Loucy (cell line): Measurements from ENCODE around the gene OSBPL3.

Source experiments
- H2AFZ ChIP-seq: fragments of 200-600 bp; sonication (generic); 2 replicates; pipeline ENCODE4 v1.6.0; 2016; ENCODE audit warnings: antibody characterized with exemption, mild to moderate bottlenecking, low read length, moderate library complexity
- H3F3A ChIP-seq: fragments of 200-600 bp; 2 replicates; pipeline ENCODE4 v1.6.0; 2016; ENCODE audit warnings: antibody characterized with exemption, low read depth, mild to moderate bottlenecking
- H3K27me3 ChIP-seq: fragments of 200-600 bp; sonication (generic); 2 replicates; pipeline ENCODE4 v1.6.1; 2014; ENCODE audit warnings: low read length, mild to moderate bottlenecking; ENCODE audit not compliant: insufficient read depth, poor library complexity, severe bottlenecking
- H3K36me3 ChIP-seq: fragments of 200-600 bp; sonication (generic); 2 replicates; pipeline ENCODE4 v1.6.1; 2016; ENCODE audit warnings: low read length; ENCODE audit not compliant: insufficient read depth
- H3K4me1 ChIP-seq: fragments of 200-600 bp; sonication (generic); 2 replicates; pipeline ENCODE4 v1.5.1; 2014; ENCODE audit warnings: low read length, mild to moderate bottlenecking; ENCODE audit not compliant: insufficient read depth, poor library complexity, severe bottlenecking
- H3K4me2 ChIP-seq: fragments of 200-600 bp; sonication (generic); 2 replicates; pipeline ENCODE4 v1.6.0; 2014; ENCODE audit warnings: antibody characterized with exemption, low read length, low read depth, mild to moderate bottlenecking; ENCODE audit not compliant: poor library complexity, severe bottlenecking
- H3K4me3 ChIP-seq: fragments of 200-600 bp; sonication (generic); 2 replicates; pipeline ENCODE4 v1.5.1; 2014; ENCODE audit warnings: low read length, mild to moderate bottlenecking, mixed read lengths; ENCODE audit not compliant: poor library complexity, severe bottlenecking
- H3K79me2 ChIP-seq: fragments of 200-600 bp; sonication (generic); 2 replicates; pipeline ENCODE4 v1.6.1; 2014; ENCODE audit warnings: low read length; ENCODE audit not compliant: insufficient read depth
- H3K9ac ChIP-seq: fragments of 200-600 bp; sonication (generic); 2 replicates; pipeline ENCODE4 v1.6.0; 2014; ENCODE audit warnings: mild to moderate bottlenecking, low read depth, low read length, moderate library complexity; ENCODE audit not compliant: poor library complexity, severe bottlenecking
- H3K9me2 ChIP-seq: fragments of 200-600 bp; sonication (generic); replicated peaks from 2 replicates; pipeline ENCODE4 v1.6.1; 2016; ENCODE audit warnings: low read depth, low read length, mixed read lengths
- H3K9me3 ChIP-seq: fragments of 200-600 bp; sonication (generic); 2 replicates; pipeline ENCODE4 v1.6.1; 2014; ENCODE audit warnings: mild to moderate bottlenecking, antibody characterized with exemption, low read length, low read depth; ENCODE audit not compliant: insufficient read depth
- H4K20me1 ChIP-seq: fragments of 200-600 bp; sonication (generic); 2 replicates; pipeline ENCODE4 v1.6.0; 2014; ENCODE audit warnings: antibody characterized with exemption, low read length, mild to moderate bottlenecking; ENCODE audit not compliant: insufficient read depth, poor library complexity, severe bottlenecking
- EZH2phosphoT487 ChIP-seq: fragments of 200-600 bp; IDR thresholded peaks from 2 replicates; pipeline ENCODE4 v1.6.1; 2018; ENCODE audit warnings: antibody characterized with exemption, mild to moderate bottlenecking, moderate library complexity, borderline replicate concordance
- TF ChIP-seq, protein P1 (sequence below): fragments of 200-600 bp; sonication (generic); conservative IDR thresholded peaks from 2 replicates; pipeline ENCODE4 v1.5.1; 2014; ENCODE audit warnings: mild to moderate bottlenecking, antibody characterized with exemption, low read length

Gene OSBPL3

GRCh38 chr7:24769851-24770250, 210.1 kb downstream of the OSBPL3 start:
- Histone ChIP-seq H3K79me2 (no peaks in the 10 kb centered on the region), H3K4me3 (no peak overlapping the region), H3K4me2 (no peak overlapping the region), H3K27me3 (no peaks in the 10 kb centered on the region), H2AFZ (no peak overlapping the region), H3K36me3 (no peaks in the 10 kb centered on the region), H3K9ac (no peak overlapping the region), H3F3A (no peaks in the 10 kb centered on the region), H4K20me1 (no peaks in the 10 kb centered on the region), H3K9me3 (0 out of 2 replicates have a peak, but pooled peaks cover 3% of the 10 kb centered on the region), H3K4me1 (no peaks in the 10 kb centered on the region), H3K9me2 (no peaks in the 10 kb centered on the region)
- TF ChIP-seq, protein P1, sequence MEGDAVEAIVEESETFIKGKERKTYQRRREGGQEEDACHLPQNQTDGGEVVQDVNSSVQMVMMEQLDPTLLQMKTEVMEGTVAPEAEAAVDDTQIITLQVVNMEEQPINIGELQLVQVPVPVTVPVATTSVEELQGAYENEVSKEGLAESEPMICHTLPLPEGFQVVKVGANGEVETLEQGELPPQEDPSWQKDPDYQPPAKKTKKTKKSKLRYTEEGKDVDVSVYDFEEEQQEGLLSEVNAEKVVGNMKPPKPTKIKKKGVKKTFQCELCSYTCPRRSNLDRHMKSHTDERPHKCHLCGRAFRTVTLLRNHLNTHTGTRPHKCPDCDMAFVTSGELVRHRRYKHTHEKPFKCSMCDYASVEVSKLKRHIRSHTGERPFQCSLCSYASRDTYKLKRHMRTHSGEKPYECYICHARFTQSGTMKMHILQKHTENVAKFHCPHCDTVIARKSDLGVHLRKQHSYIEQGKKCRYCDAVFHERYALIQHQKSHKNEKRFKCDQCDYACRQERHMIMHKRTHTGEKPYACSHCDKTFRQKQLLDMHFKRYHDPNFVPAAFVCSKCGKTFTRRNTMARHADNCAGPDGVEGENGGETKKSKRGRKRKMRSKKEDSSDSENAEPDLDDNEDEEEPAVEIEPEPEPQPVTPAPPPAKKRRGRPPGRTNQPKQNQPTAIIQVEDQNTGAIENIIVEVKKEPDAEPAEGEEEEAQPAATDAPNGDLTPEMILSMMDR, result no peak
- TF ChIP-seq EZH2phosphoT487, result no peak

DNA sequence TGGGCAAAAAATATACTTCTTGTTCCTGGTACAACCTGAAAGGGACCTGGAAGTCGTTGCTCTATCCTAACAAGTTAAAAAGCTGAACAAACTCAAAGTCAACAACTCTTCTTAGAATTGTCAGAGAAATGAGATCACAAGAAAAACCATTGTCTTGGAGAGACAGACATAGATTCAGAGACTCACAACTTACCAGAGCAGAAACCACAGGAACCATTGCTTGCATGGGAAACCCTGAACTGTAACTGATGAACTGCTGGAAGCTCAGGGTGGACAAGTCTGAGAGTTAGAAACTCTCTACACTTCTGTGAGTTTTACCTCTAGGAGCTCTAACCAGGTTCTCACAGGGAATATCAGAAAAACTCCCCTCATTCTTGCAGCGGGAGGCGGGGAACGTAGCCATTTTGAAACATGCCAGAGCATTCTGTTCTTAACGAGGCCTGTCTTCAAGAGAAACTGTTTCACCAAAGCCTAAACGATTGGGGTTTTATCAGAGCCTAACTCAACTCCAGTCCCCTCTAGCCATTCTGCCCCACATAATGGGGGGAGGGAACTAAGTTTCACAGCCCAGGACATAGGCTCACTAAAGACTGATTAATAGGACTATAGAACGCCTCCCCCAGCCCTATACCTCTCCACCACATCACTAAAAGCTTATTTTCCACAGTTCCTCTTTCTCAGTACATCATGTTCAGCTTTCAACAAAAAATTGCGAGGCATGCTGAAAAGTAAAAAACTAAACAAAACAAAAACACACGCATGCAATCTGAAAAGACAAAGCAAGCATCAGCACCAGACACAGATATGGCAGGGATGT, 210.8 kb downstream of the OSBPL3 start:
- no peaks in the 10 kb centered on the region for H3F3A ChIP-seq
- no peaks in the 10 kb centered on the region for H3K4me1 ChIP-seq
- no peak for TF ChIP-seq EZH2phosphoT487
- TF ChIP-seq, protein P1, result no peak
- H3K9me3 ChIP-seq, result 0 out of 2 replicates have a peak, but pooled peaks cover 3% of the 10 kb centered on the region
- no peak overlapping the region for H3K4me2 ChIP-seq
- no peaks in the 10 kb centered on the region for H3K9me2 ChIP-seq
- H3K79me2 ChIP-seq, result no peaks in the 10 kb centered on the region
- H4K20me1 ChIP-seq, result no peaks in the 10 kb centered on the region
- no peak overlapping the region for H3K9ac ChIP-seq
- no peak overlapping the region for H2AFZ ChIP-seq
- no peak overlapping the region for H3K4me3 ChIP-seq
- H3K27me3 ChIP-seq, result no peaks in the 10 kb centered on the region
- no peaks in the 10 kb centered on the region for H3K36me3 ChIP-seq

DNA sequence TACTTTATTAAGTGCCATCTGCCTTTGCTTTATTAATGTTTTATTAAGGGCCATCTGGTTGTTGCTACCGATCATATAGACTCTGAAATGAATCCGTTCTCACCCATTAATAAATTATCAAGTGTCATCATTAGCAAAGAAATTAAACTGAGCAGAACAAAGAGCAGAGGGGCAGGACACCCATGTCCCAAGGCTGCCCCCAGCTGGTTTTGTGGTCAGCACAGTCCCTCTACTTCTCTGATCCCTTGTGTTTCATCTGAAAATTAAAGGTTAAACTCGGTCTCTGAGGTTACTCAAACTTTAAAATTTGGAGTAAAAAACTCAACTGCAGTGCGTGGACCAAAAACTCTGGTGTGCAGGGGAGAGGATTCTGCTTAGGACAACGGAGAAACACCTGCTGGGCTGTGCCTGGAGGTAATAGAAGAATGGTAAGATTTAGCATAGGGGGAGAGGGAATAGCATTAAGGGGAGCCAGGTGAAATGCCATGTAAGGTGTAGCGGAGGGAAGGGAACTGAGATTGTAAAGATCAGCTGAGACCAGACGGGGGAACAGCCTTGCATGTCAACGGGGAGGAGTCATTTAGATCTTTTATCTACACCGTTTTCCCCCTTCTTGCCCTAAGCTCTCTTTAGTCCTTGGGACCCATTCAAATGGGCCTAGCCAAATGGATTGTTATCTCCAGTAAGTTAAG, 212.0 kb downstream of the OSBPL3 start:
- TF ChIP-seq EZH2phosphoT487, result no peak
- TF ChIP-seq, protein P1, result peak; percentile 33
- Histone ChIP-seq H3K9me3 (0 out of 2 replicates have a peak, but pooled peaks cover 3% of the 10 kb centered on the region), H2AFZ (no peak overlapping the region), H4K20me1 (no peaks in the 10 kb centered on the region), H3K4me1 (no peaks in the 10 kb centered on the region), H3K36me3 (no peaks in the 10 kb centered on the region), H3K9ac (no peak overlapping the region), H3K79me2 (no peaks in the 10 kb centered on the region), H3K9me2 (no peaks in the 10 kb centered on the region), H3F3A (no peaks in the 10 kb centered on the region), H3K4me3 (no peak overlapping the region), H3K4me2 (no peak overlapping the region), H3K27me3 (no peaks in the 10 kb centered on the region)
